A673 (cell line): ENCODE results near the gene PTGDR2. TPM values are rescaled to one million over a fixed set of nuclear protein-coding genes. Genes with fewer than 3 reads are reported as not detected.

Experiments used
- BruUV-seq: library from RNA; stranded (reverse); fragments of 400-500 nt; replicated peaks from 2 replicates; lab custom pipeline; 2021; lab: Mats Ljungman, UMichigan
- CTCF ChIA-PET: fragments of 300-600 bp; sonication (Branson Sonifier 250); formaldehyde crosslinking; loops from one replicate; lab custom pipeline; 2022; ENCODE audit warnings: antibody characterized with exemption; lab: Charles Lee
- POLR2A ChIA-PET: fragments of 300-600 bp; sonication (Branson Sonifier 250); formaldehyde crosslinking; loops from one replicate; lab custom pipeline; 2022; ENCODE audit warnings: antibody characterized with exemption; ENCODE audit not compliant: low non-redundant PET; lab: Charles Lee
- DNase-seq: peaks from one replicate; pipeline ENCODE4 v3.0.0-alpha.2; 2015; ENCODE audit warnings: low spot score
- H3K27ac ChIP-seq: fragments of 200-600 bp; sonication (generic); 2 replicates; pipeline ENCODE4 v1.5.1; 2016; ENCODE audit warnings: mixed run types, low read depth, mild to moderate bottlenecking, mixed read lengths, antibody characterized with exemption, low read length; ENCODE audit not compliant: poor library complexity, severe bottlenecking
- H3K27me3 ChIP-seq: fragments of 200-600 bp; sonication (generic); replicated peaks from 2 replicates; pipeline ENCODE4 v1.6.1; 2017; ENCODE audit warnings: mixed run types, low read depth, mild to moderate bottlenecking, mixed read lengths, antibody characterized with exemption, low read length; ENCODE audit not compliant: insufficient read depth, poor library complexity
- H3K36me3 ChIP-seq: fragments of 200-600 bp; sonication (generic); 2 replicates; pipeline ENCODE4 v1.6.1; 2016; ENCODE audit warnings: mixed run types, mild to moderate bottlenecking, mixed read lengths, antibody characterized with exemption, low read length; ENCODE audit not compliant: insufficient read depth, poor library complexity, severe bottlenecking
- H3K4me1 ChIP-seq: fragments of 200-600 bp; sonication (generic); 2 replicates; pipeline ENCODE4 v1.6.1; 2017; ENCODE audit warnings: mixed run types, mild to moderate bottlenecking, mixed read lengths, antibody characterized with exemption, low read length; ENCODE audit not compliant: insufficient read depth, poor library complexity, severe bottlenecking
- H3K4me3 ChIP-seq: fragments of 200-600 bp; sonication (generic); 2 replicates; pipeline ENCODE4 v1.5.1; 2016; ENCODE audit warnings: low read depth, mixed run types, mild to moderate bottlenecking, mixed read lengths, low read length; ENCODE audit not compliant: poor library complexity, severe bottlenecking
- H3K9me3 ChIP-seq: fragments of 200-600 bp; sonication (generic); 2 replicates; pipeline ENCODE4 v1.6.1; 2016; ENCODE audit warnings: mixed run types, low read depth, mild to moderate bottlenecking, mixed read lengths, antibody characterized with exemption, low read length; ENCODE audit not compliant: poor library complexity, severe bottlenecking
- CTCF ChIP-seq: fragments of 300-800, 200-600 bp; sonication (generic); conservative IDR thresholded peaks from 2 replicates; pipeline ENCODE4 v1.5.1; 2017; ENCODE audit warnings: low read depth, mild to moderate bottlenecking, antibody characterized with exemption, low read length, moderate library complexity, mixed read lengths
- EZH2 ChIP-seq: fragments of 200-600 bp; sonication (generic); IDR thresholded peaks from 2 replicates; pipeline ENCODE4 v1.6.1; 2017; ENCODE audit warnings: borderline replicate concordance, low read depth, mild to moderate bottlenecking, mixed read lengths, antibody characterized with exemption, low read length; ENCODE audit not compliant: poor library complexity, severe bottlenecking
- intact Hi-C: fragments of 100-400 bp; cut with micrococcal nuclease; formaldehyde crosslinking; loops from one replicate; pipeline ENCODE4 v1.10.0; 2022; ENCODE audit not compliant: unreplicated experiment
- total RNA-seq: library from RNA; stranded (reverse); gene quantifications from 2 replicates; pipeline ENCODE4 v1.2.3, GENCODE V29; 2021

PTGDR2 gene
- total RNA-seq, 1 experiment from 2014 or later, result 0.09 TPM

GRCh38 chr11:60874421-60875365 is 18.9 kb upstream of the PTGDR2 start:
- CTCF ChIA-PET, result no interaction called here
- DNase-seq, result no peak

DNA sequence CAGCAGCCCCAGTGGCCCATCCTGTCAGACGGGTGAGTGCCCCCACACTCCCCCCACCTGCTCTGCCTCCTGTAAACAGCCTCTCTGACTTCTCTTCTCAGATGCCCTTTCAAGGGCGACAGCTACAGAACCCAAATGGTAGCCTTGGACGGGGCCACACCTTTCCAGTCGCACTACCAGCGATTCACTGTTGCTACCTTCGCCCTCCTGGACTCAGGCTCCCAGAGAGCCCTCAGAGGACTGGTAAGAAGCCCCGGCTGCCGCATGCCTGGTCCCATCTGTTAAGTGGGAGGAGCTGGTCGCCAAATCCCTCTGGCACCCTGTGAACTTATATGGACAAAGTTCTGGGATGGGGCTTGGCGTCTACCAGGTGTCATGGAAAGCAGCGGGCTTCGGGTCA is 17.8 kb upstream of the PTGDR2 start:
- BruUV-seq, result no TSS peak
- ChIA-PET CTCF (no interaction called here), POLR2A (no interaction called here)
- no peak overlapping the region for H3K4me3 ChIP-seq
- DNase-seq, result no peak
- intact Hi-C loops, result no loop called here
- TF ChIP-seq CTCF (no peak), EZH2 (no peak)
- no peaks in the 10 kb centered on the region for H3K9me3 ChIP-seq
- no peak overlapping the region for H3K27ac ChIP-seq
- no peaks in the 10 kb centered on the region for H3K36me3 ChIP-seq
- H3K27me3 ChIP-seq, result no peaks in the 10 kb centered on the region
- H3K4me1 ChIP-seq, result no peaks in the 10 kb centered on the region

More at GRCh38 chr11:60874421-60875365, 18.9 kb upstream of the PTGDR2 start:
- Histone ChIP-seq H3K4me1 (no peaks in the 10 kb centered on the region), H3K36me3 (no peaks in the 10 kb centered on the region), H3K4me3 (no peak overlapping the region), H3K27me3 (no peaks in the 10 kb centered on the region), H3K27ac (no peak overlapping the region), H3K9me3 (no peaks in the 10 kb centered on the region)
- POLR2A ChIA-PET, result no interaction called here
- no TSS peak for BruUV-seq
- intact Hi-C loops, result no loop called here
- TF ChIP-seq CTCF, result no peak
- no peak for TF ChIP-seq EZH2

GRCh38 chr11:60872961-60873524 is 17.3 kb upstream of the PTGDR2 start:
- H3K27ac ChIP-seq, result no peak overlapping the region
- ChIA-PET POLR2A (no interaction called here), CTCF (no interaction called here)
- DNase-seq, result no peak
- TF ChIP-seq CTCF, result no peak
- no peak for TF ChIP-seq EZH2
- H3K9me3 ChIP-seq, result no peaks in the 10 kb centered on the region
- no TSS peak for BruUV-seq
- no peaks in the 10 kb centered on the region for H3K4me1 ChIP-seq
- no peak overlapping the region for H3K4me3 ChIP-seq
- no peaks in the 10 kb centered on the region for H3K27me3 ChIP-seq
- H3K36me3 ChIP-seq, result no peaks in the 10 kb centered on the region
- intact Hi-C loops, result no loop called here
